Colonic mucosa (tissue), 4 donors: ENCODE results near the gene TCF7L1. TPM values are rescaled to one million over a fixed set of nuclear protein-coding genes. Genes with fewer than 3 reads are reported as not detected.
"Not testable (repeated sequence)": the region's sequence is repeated elsewhere in the genome, so short reads cannot be mapped to it uniquely, and the experiment has no call there.

Experiments used
- DNase-seq: peaks from one replicate; pipeline ENCODE4 v3.0.0-alpha.2; 2020
- H3K27ac ChIP-seq: fragments of 200-600 bp; one replicate; pipeline ENCODE4 v1.8.0; 2021
- H3K27me3 ChIP-seq: fragments of 200-600 bp; one replicate; pipeline ENCODE4 v1.8.0; 2021
- H3K36me3 ChIP-seq: fragments of 200-600 bp; one replicate; pipeline ENCODE4 v1.8.0; 2021
- H3K4me1 ChIP-seq: fragments of 200-600 bp; one replicate; pipeline ENCODE4 v1.8.0; 2021; ENCODE audit warnings: mild to moderate bottlenecking
- H3K4me3 ChIP-seq: fragments of 200-600 bp; one replicate; pipeline ENCODE4 v1.8.0; 2021
- H3K9ac ChIP-seq, 2 donors: one replicate each; pipeline ENCODE4 v1.7.0; 2013; ENCODE audit warnings: control low read depth in 2 of 2, low read depth in 2 of 2, low read length in 2 of 2
- H3K9me3 ChIP-seq: fragments of 200-600 bp; one replicate; pipeline ENCODE4 v1.8.0; 2021
- CTCF ChIP-seq: fragments of 200-600 bp; IDR thresholded peaks from one replicate; pipeline ENCODE4 v1.8.0; 2022; ENCODE audit warnings: antibody characterized with exemption, mild to moderate bottlenecking
- intact Hi-C: fragments of 100-400 bp; cut with DNase I; formaldehyde crosslinking; loops from one replicate; pipeline ENCODE4 v1.14.1; 2022
- total RNA-seq, 2 donors: library from RNA; stranded (reverse); fragmentation: NEBNext Ultra II Directional in 1 of 2; extraction: Animal tissue kit (Norgen Biotek cat#: 25700) in 1 of 2; gene quantifications; one replicate each; pipeline ENCODE4 v1.2.1, GENCODE V29; 2021
- donor health status: healthy.
- donor health status: DM: no; HTN: no; CAD: no.
- donor health status: DM: no; HTN: no; CAD: no.

Gene TCF7L1
- total RNA-seq, 2 donors from 2014 or later, result 0.99 to 3.2 TPM

- H3K36me3 ChIP-seq, result peaks cover 11% of the 10 kb centered on the region
- H3K27me3 ChIP-seq, result no peaks in the 10 kb centered on the region
- H3K27ac ChIP-seq, result no peak overlapping the region
- DNase-seq, result no peak
- no peak overlapping the region for H3K9ac ChIP-seq
- no peaks in the 10 kb centered on the region for H3K9me3 ChIP-seq
- intact Hi-C loops, result no loop called here
- H3K4me1 ChIP-seq, result no peaks in the 10 kb centered on the region
- TF ChIP-seq CTCF, result no peak
- no peak overlapping the region for H3K4me3 ChIP-seq
Observed at GRCh38 chr2:85342156-85342555, 209.0 kb downstream of the TCF7L1 start.

- DNase-seq, H3K4me1 ChIP-seq, H3K4me3 ChIP-seq, H3K27ac ChIP-seq, H3K9me3 ChIP-seq, H3K27me3 ChIP-seq, intact Hi-C loops, H3K9ac ChIP-seq: not testable (repeated sequence)
- H3K36me3 ChIP-seq, result peaks cover 11% of the 10 kb centered on the region
Observed at GRCh38 chr2:85343207-85343895, 210.2 kb downstream of the TCF7L1 start.

- TF ChIP-seq CTCF, result no peak
- intact Hi-C loops, result no loop called here
- Histone ChIP-seq H3K27ac (no peak overlapping the region), H3K27me3 (no peaks in the 10 kb centered on the region), H3K9ac (no peak overlapping the region), H3K36me3 (peaks cover 11% of the 10 kb centered on the region), H3K4me3 (no peak overlapping the region), H3K4me1 (no peaks in the 10 kb centered on the region), H3K9me3 (no peaks in the 10 kb centered on the region)
- no peak for DNase-seq
Observed at GRCh38 chr2:85344356-85344954, 211.3 kb downstream of the TCF7L1 start.

GRCh38 chr2:85347599-85347998 is 214.4 kb downstream of the TCF7L1 start:
- DNase-seq, result no peak
- no peaks in the 10 kb centered on the region for H3K9me3 ChIP-seq
- H3K27me3 ChIP-seq, result no peaks in the 10 kb centered on the region
- peaks cover 11% of the 10 kb centered on the region for H3K36me3 ChIP-seq
- H3K4me1 ChIP-seq, result no peaks in the 10 kb centered on the region
- H3K27ac ChIP-seq, result no peak overlapping the region
- H3K4me3 ChIP-seq, result no peak overlapping the region
- H3K9ac ChIP-seq, result no peak overlapping the region
- intact Hi-C loops, result no loop called here
- TF ChIP-seq CTCF, result no peak

GRCh38 chr2:85353876-85354285 is 220.7 kb downstream of the TCF7L1 start:
- intact Hi-C loops, result no loop called here
- H3K27ac ChIP-seq, result peak overlapping the region; percentile 94
- H3K9me3 ChIP-seq, result no peaks in the 10 kb centered on the region
- no peaks in the 10 kb centered on the region for H3K27me3 ChIP-seq
- H3K9ac ChIP-seq, result peak overlapping the region; percentile 75 to 99
- H3K36me3 ChIP-seq, result no peaks in the 10 kb centered on the region
- peak; percentile 85 for DNase-seq
- peak overlapping the region; percentile 94 for H3K4me3 ChIP-seq
- TF ChIP-seq CTCF, result no peak
- peaks cover 4% of the 10 kb centered on the region for H3K4me1 ChIP-seq
